Cardiac septum (tissue), 1 donor: ENCODE data around the gene TMEM121B. TPM values are rescaled to one million over a fixed set of nuclear protein-coding genes. Genes with fewer than 3 reads are reported as not detected.
"Not testable (repeated sequence)": the region's sequence is repeated elsewhere in the genome, so short reads cannot be mapped to it uniquely, and the experiment has no call there.

ENCODE experiments used
- DNase-seq: peaks from one replicate; pipeline ENCODE4 v3.0.0-alpha.2; 2020; ENCODE audit warnings: low spot score
- intact Hi-C: fragments of 100-400 bp; cut with DNase I; formaldehyde crosslinking; loops from one replicate; pipeline ENCODE4 v1.14.0; 2022
- long read RNA-seq: library from polyadenylated mRNA; unstranded; transcript quantifications from one replicate; pipeline ENCODE4 v2.0.0, GENCODE V29; 2021
- total RNA-seq: library from RNA; stranded (reverse); fragmentation: NEBNext Ultra II Directional; extraction: Animal tissue kit (Norgen Biotek cat#: 25700); gene quantifications from one replicate; pipeline ENCODE4 v1.2.1, GENCODE V29; 2021
- donor health status: DM: no; HTN: no; CAD: no.

TMEM121B gene
- 1.0 TPM for total RNA-seq
- long read RNA-seq, full-length matches to known transcripts: 2 of 3 reads
- long read RNA-seq, partial matches to known transcripts: 0 of 3 reads
- long read RNA-seq, other reads (novel, unspliced or antisense): 1 of 3 reads

- intact Hi-C loops: loop anchor here (1.0 to 5.0 kb wide), 4 partner anchors 11 to 49 kb away; partner anchors contain the start of gene HDHD5
Measured at GRCh38 chr22:17121233-17122195, at the start of gene TMEM121B. Gene TMEM121B (minus strand): TSS chr22:17121360. CDS start chr22:17121127, 233 bp downstream.

GRCh38 chr22:17167486-17167885 lies 46.3 kb upstream of the TMEM121B start:
- intact Hi-C loops: loop anchor here (5.0 kb wide), 1 partner anchor 215 kb away; no protein-coding TSS in a partner anchor
- DNase-seq: peak; percentile 78

More at GRCh38 chr22:17121233-17122195, at the start of gene TMEM121B:
- DNase-seq: peak; percentile 90

GRCh38 chr22:17164392-17165024 lies 43.3 kb upstream of the TMEM121B start:
- no peak for DNase-seq
- intact Hi-C loops: loop anchor here (5.0 kb wide), 1 partner anchor 212 kb away; no protein-coding TSS in a partner anchor

- intact Hi-C loops: no loop called here
- no peak for DNase-seq
Measured at GRCh38 chr22:17162731-17163130, 41.6 kb upstream of the TMEM121B start.

GRCh38 chr22:17161991-17162390 lies 40.8 kb upstream of the TMEM121B start:
- intact Hi-C loops: no loop called here
- DNase-seq: no peak

GRCh38 chr22:17159504-17159951 lies 38.4 kb upstream of the TMEM121B start:
- intact Hi-C loops: loop anchor here (2.0 kb wide), 2 partner anchors 39 to 75 kb away; partner anchors contain the start of genes IL17RA and TMEM121B
- DNase-seq: no peak

- intact Hi-C loops: loop anchor here (2.0 kb wide), 2 partner anchors 38 to 74 kb away; partner anchors contain the start of genes IL17RA and TMEM121B
Measured at GRCh38 chr22:17158568-17159503, 37.7 kb upstream of the TMEM121B start, which contains the start of gene HDHD5. Gene HDHD5 (minus strand): TSS chr22:17159277. CDS start chr22:17159251, 26 bp downstream.

GRCh38 chr22:17158176-17158567 lies 37.0 kb upstream of the TMEM121B start:
- intact Hi-C loops: loop anchor here (2.0 kb wide), 2 partner anchors 37 to 73 kb away; partner anchors contain the start of genes IL17RA and TMEM121B
- DNase-seq: no peak

More at GRCh38 chr22:17158568-17159503, 37.7 kb upstream of the TMEM121B start, which contains the start of gene HDHD5:
- peak; percentile 96 for DNase-seq

GRCh38 chr22:17157714-17158113 lies 36.6 kb upstream of the TMEM121B start:
- intact Hi-C loops: loop anchor here (2.0 kb wide), 2 partner anchors 37 to 73 kb away; partner anchors contain the start of genes IL17RA and TMEM121B

GRCh38 chr22:17155941-17156340 lies 34.8 kb upstream of the TMEM121B start:
- DNase-seq: no peak
- intact Hi-C loops: no loop called here

More at GRCh38 chr22:17157714-17158113, 36.6 kb upstream of the TMEM121B start:
- DNase-seq: no peak

GRCh38 chr22:17152971-17153370 lies 31.8 kb upstream of the TMEM121B start:
- intact Hi-C loops: no loop called here
- DNase-seq: no peak

GRCh38 chr22:17152340-17152739 lies 31.2 kb upstream of the TMEM121B start:
- intact Hi-C loops: no loop called here
- DNase-seq: no peak

GRCh38 chr22:17149076-17149815 lies 28.1 kb upstream of the TMEM121B start:
- DNase-seq: no peak
- intact Hi-C loops: no loop called here

GRCh38 chr22:17147458-17147857 lies 26.3 kb upstream of the TMEM121B start:
- DNase-seq, intact Hi-C loops: not testable (repeated sequence)

GRCh38 chr22:17145021-17145680 lies 24.0 kb upstream of the TMEM121B start:
- DNase-seq: no peak
- intact Hi-C loops: no loop called here

GRCh38 chr22:17143826-17144225 lies 22.7 kb upstream of the TMEM121B start:
- DNase-seq: no peak
- intact Hi-C loops: no loop called here

GRCh38 chr22:17143101-17143500 lies 21.9 kb upstream of the TMEM121B start:
- intact Hi-C loops: no loop called here
- no peak for DNase-seq
